Colonic mucosa (tissue), 4 donors: Measurements from ENCODE around the gene NUBPL. TPM values are rescaled to one million over a fixed set of nuclear protein-coding genes. Genes with fewer than 3 reads are reported as not detected.

Source experiments
- DNase-seq: peaks from one replicate; pipeline ENCODE4 v3.0.0-alpha.2; 2020
- H3K27ac ChIP-seq: fragments of 200-600 bp; one replicate; pipeline ENCODE4 v1.8.0; 2021
- H3K27me3 ChIP-seq: fragments of 200-600 bp; one replicate; pipeline ENCODE4 v1.8.0; 2021
- H3K36me3 ChIP-seq: fragments of 200-600 bp; one replicate; pipeline ENCODE4 v1.8.0; 2021
- H3K4me1 ChIP-seq: fragments of 200-600 bp; one replicate; pipeline ENCODE4 v1.8.0; 2021; ENCODE audit warnings: mild to moderate bottlenecking
- H3K4me3 ChIP-seq: fragments of 200-600 bp; one replicate; pipeline ENCODE4 v1.8.0; 2021
- H3K9ac ChIP-seq, 2 donors: one replicate each; pipeline ENCODE4 v1.7.0; 2013; ENCODE audit warnings: control low read depth in 2 of 2, low read depth in 2 of 2, low read length in 2 of 2
- H3K9me3 ChIP-seq: fragments of 200-600 bp; one replicate; pipeline ENCODE4 v1.8.0; 2021
- intact Hi-C: fragments of 100-400 bp; cut with DNase I; formaldehyde crosslinking; loops from one replicate; pipeline ENCODE4 v1.14.1; 2022
- total RNA-seq, 2 donors: library from RNA; stranded (reverse); fragmentation: NEBNext Ultra II Directional in 1 of 2; extraction: Animal tissue kit (Norgen Biotek cat#: 25700) in 1 of 2; gene quantifications; one replicate each; pipeline ENCODE4 v1.2.1, GENCODE V29; 2021
- TF ChIP-seq, protein P1 (sequence below): fragments of 200-600 bp; IDR thresholded peaks from one replicate; pipeline ENCODE4 v1.8.0; 2022; ENCODE audit warnings: antibody characterized with exemption, mild to moderate bottlenecking
- donor health status: healthy.
- donor health status: DM: no; HTN: no; CAD: no.
- donor health status: DM: no; HTN: no; CAD: no.

Gene NUBPL
- total RNA-seq, 2 donors from 2014 or later, result 13.3 to 14.0 TPM

- no peak overlapping the region for H3K27ac ChIP-seq
- no peaks in the 10 kb centered on the region for H3K27me3 ChIP-seq
- no peaks in the 10 kb centered on the region for H3K36me3 ChIP-seq
- intact Hi-C loops, result no loop called here
- H3K4me1 ChIP-seq, result no peaks in the 10 kb centered on the region
- H3K9me3 ChIP-seq, result no peaks in the 10 kb centered on the region
- DNase-seq, result no peak
- H3K9ac ChIP-seq, result no peak overlapping the region
- TF ChIP-seq, protein P1, sequence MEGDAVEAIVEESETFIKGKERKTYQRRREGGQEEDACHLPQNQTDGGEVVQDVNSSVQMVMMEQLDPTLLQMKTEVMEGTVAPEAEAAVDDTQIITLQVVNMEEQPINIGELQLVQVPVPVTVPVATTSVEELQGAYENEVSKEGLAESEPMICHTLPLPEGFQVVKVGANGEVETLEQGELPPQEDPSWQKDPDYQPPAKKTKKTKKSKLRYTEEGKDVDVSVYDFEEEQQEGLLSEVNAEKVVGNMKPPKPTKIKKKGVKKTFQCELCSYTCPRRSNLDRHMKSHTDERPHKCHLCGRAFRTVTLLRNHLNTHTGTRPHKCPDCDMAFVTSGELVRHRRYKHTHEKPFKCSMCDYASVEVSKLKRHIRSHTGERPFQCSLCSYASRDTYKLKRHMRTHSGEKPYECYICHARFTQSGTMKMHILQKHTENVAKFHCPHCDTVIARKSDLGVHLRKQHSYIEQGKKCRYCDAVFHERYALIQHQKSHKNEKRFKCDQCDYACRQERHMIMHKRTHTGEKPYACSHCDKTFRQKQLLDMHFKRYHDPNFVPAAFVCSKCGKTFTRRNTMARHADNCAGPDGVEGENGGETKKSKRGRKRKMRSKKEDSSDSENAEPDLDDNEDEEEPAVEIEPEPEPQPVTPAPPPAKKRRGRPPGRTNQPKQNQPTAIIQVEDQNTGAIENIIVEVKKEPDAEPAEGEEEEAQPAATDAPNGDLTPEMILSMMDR, result no peak
- no peak overlapping the region for H3K4me3 ChIP-seq
Observed at GRCh38 chr14:31536201-31536960, 24.8 kb upstream of the NUBPL start.

GRCh38 chr14:31541702-31542101 lies 19.5 kb upstream of the NUBPL start:
- intact Hi-C loops, result no loop called here
- H3K4me1 ChIP-seq, result no peaks in the 10 kb centered on the region
- no peaks in the 10 kb centered on the region for H3K9me3 ChIP-seq
- no peaks in the 10 kb centered on the region for H3K36me3 ChIP-seq
- no peak overlapping the region for H3K9ac ChIP-seq
- no peak overlapping the region for H3K27ac ChIP-seq
- TF ChIP-seq, protein P1, result no peak
- no peak overlapping the region for H3K4me3 ChIP-seq
- DNase-seq, result no peak
- H3K27me3 ChIP-seq, result no peaks in the 10 kb centered on the region

- no peak for DNase-seq
- no peaks in the 10 kb centered on the region for H3K27me3 ChIP-seq
- no peaks in the 10 kb centered on the region for H3K36me3 ChIP-seq
- H3K9ac ChIP-seq, result no peak overlapping the region
- no peak overlapping the region for H3K27ac ChIP-seq
- no peaks in the 10 kb centered on the region for H3K9me3 ChIP-seq
- intact Hi-C loops, result no loop called here
- TF ChIP-seq, protein P1, result no peak
- no peaks in the 10 kb centered on the region for H3K4me1 ChIP-seq
- no peak overlapping the region for H3K4me3 ChIP-seq
Observed at GRCh38 chr14:31543969-31544799, 17.0 kb upstream of the NUBPL start.

DNA sequence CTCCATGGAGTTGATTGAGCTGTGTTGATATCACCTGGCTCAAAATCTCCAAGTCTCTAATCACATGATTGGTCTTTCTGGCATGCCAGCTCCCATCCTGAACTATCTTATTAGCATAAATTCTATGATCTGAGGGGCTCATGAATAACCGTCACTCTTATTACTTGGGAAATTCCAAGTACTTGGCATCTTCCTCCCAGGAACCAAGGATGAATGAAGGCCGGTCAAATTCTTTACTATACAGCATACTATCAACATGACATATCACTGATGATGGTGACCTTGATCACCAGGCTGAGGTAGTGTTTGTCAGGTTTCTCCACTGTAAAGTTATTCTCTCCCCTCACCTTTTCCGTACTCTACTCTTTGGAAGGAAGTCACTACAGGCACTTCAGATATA lies 16.4 kb upstream of the NUBPL start:
- H3K9ac ChIP-seq, result no peak overlapping the region
- no peak overlapping the region for H3K27ac ChIP-seq
- no peaks in the 10 kb centered on the region for H3K4me1 ChIP-seq
- H3K36me3 ChIP-seq, result no peaks in the 10 kb centered on the region
- TF ChIP-seq, protein P1, result no peak
- H3K9me3 ChIP-seq, result no peaks in the 10 kb centered on the region
- H3K27me3 ChIP-seq, result no peaks in the 10 kb centered on the region
- no peak overlapping the region for H3K4me3 ChIP-seq
- no peak for DNase-seq
- intact Hi-C loops, result no loop called here

DNA sequence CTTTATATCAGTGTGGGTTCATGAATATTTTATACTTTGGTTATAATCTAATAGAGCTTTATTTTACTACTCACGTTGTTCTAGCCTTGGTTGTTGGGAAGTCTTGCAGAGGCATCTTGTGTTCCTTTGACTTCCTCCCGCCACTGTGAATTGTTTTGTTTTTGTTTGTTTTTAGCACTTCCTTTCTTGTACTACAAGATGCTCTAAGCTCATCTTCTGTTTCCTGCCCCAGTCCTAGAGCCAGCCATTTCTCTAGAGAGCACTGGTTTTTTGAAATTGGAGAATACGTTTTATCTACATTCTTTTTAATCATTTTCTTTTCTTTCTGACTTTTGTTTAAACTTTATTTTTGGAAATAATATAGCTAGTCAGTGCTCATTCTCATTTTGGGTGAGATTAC lies 15.9 kb upstream of the NUBPL start:
- Histone ChIP-seq H3K36me3 (no peaks in the 10 kb centered on the region), H3K4me3 (no peak overlapping the region), H3K4me1 (no peaks in the 10 kb centered on the region), H3K9ac (no peak overlapping the region), H3K27ac (no peak overlapping the region), H3K27me3 (no peaks in the 10 kb centered on the region), H3K9me3 (no peaks in the 10 kb centered on the region)
- DNase-seq, result no peak
- intact Hi-C loops, result no loop called here
- TF ChIP-seq, protein P1, result no peak
